NCI-H1417 treated with DMSO at 0.1 percent for 48 hours (cell line): ENCODE data around the gene NEDD9.

Experiments
- DNase-seq: peaks from one replicate; lab custom pipeline; 2025; lab: John Stamatoyannopoulos, UW

NEDD9 gene

GRCh38 chr6:11260249-11261038 is 28.0 kb upstream of the NEDD9 start:
- no peak for DNase-seq

- no peak for DNase-seq
These were observed 26.1 kb upstream of the NEDD9 start for GRCh38 chr6:11258260-11259237.

GRCh38 chr6:11255610-11256009 is 23.1 kb upstream of the NEDD9 start:
- no peak for DNase-seq

GRCh38 chr6:11253594-11253993 is 21.1 kb upstream of the NEDD9 start:
- DNase-seq: no peak

GRCh38 chr6:11251553-11252360 is 19.3 kb upstream of the NEDD9 start:
- no peak for DNase-seq

- DNase-seq: no peak
These were observed 17.6 kb upstream of the NEDD9 start for GRCh38 chr6:11250108-11250507.

GRCh38 chr6:11248974-11249761 is 16.7 kb upstream of the NEDD9 start:
- DNase-seq: no peak

GRCh38 chr6:11246722-11247121 is 14.3 kb upstream of the NEDD9 start:
- DNase-seq: no peak

- no peak for DNase-seq
These were observed 13.2 kb upstream of the NEDD9 start for GRCh38 chr6:11245381-11246256.

GRCh38 chr6:11244387-11245126 is 12.1 kb upstream of the NEDD9 start:
- no peak for DNase-seq

GRCh38 chr6:11243861-11244260 is 11.4 kb upstream of the NEDD9 start:
- DNase-seq: no peak

GRCh38 chr6:11242711-11243110 is 10.2 kb upstream of the NEDD9 start:
- DNase-seq: no peak

- no peak for DNase-seq
These were observed 9.3 kb upstream of the NEDD9 start for GRCh38 chr6:11241793-11242201.

- no peak for DNase-seq
These were observed 8.8 kb upstream of the NEDD9 start for GRCh38 chr6:11241154-11241792.

- no peak for DNase-seq
These were observed 5.5 kb upstream of the NEDD9 start for GRCh38 chr6:11237956-11238355.

GRCh38 chr6:11237428-11237827 is 5.0 kb upstream of the NEDD9 start:
- DNase-seq: no peak

GRCh38 chr6:11236915-11237314 is 4.4 kb upstream of the NEDD9 start:
- DNase-seq: no peak

- no peak for DNase-seq
These were observed 3.7 kb upstream of the NEDD9 start for GRCh38 chr6:11236076-11236750.

- DNase-seq: no peak
These were observed 2.6 kb upstream of the NEDD9 start for GRCh38 chr6:11235062-11235461.
